ENCODE results near the gene MMUT. TPM values are rescaled to one million over a fixed set of nuclear protein-coding genes. Genes with fewer than 3 reads are reported as not detected.

MMUT gene
- total RNA-seq, 1 experiment from 2014 or later, result 13.7 TPM

DNA sequence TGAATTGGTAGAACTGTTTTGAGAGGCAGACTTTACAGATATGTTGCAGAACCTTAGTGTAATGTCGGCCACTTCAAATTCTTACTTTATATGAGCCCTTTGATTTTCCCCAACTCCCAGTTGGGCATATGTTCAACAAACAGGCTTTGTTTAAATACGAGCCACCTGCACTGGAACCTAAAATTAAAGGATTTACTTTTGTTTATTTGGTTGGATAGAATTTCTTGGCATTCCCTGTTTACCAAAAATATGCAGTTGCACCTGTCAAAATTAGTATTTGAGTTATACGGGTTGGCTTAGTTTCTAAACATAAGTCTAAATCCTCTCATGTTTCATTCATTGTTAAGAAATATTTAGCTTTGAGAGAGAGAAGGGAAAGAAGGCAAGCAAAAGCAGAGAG lies 34.3 kb upstream of the MMUT start:
- no peak overlapping the region for H3K23ac ChIP-seq (ENCODE audit: insufficient read length, low read depth, low read length)
- no peak overlapping the region for H2BK120ac ChIP-seq (ENCODE audit: low read depth, low read length, poor library complexity, severe bottlenecking)
- no peak for DNase-seq
- no peaks in the 10 kb centered on the region for H3K23me2 ChIP-seq (ENCODE audit: insufficient read length, low read depth, low read length, poor library complexity, severe bottlenecking)
- TF ChIP-seq, protein P1, sequence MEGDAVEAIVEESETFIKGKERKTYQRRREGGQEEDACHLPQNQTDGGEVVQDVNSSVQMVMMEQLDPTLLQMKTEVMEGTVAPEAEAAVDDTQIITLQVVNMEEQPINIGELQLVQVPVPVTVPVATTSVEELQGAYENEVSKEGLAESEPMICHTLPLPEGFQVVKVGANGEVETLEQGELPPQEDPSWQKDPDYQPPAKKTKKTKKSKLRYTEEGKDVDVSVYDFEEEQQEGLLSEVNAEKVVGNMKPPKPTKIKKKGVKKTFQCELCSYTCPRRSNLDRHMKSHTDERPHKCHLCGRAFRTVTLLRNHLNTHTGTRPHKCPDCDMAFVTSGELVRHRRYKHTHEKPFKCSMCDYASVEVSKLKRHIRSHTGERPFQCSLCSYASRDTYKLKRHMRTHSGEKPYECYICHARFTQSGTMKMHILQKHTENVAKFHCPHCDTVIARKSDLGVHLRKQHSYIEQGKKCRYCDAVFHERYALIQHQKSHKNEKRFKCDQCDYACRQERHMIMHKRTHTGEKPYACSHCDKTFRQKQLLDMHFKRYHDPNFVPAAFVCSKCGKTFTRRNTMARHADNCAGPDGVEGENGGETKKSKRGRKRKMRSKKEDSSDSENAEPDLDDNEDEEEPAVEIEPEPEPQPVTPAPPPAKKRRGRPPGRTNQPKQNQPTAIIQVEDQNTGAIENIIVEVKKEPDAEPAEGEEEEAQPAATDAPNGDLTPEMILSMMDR (conservative IDR thresholded peaks at IDR 0.05), result no peak
- no peak overlapping the region for H3K9ac ChIP-seq (ENCODE audit: extremely low read depth, insufficient read length, low read length)
- no peak overlapping the region for H2BK5ac ChIP-seq (ENCODE audit: insufficient read length, low read length)
- no peaks in the 10 kb centered on the region for H3K9me3 ChIP-seq (ENCODE audit: control insufficient read depth, low read depth, low read length)
- no peaks in the 10 kb centered on the region for H3K9me3 Mint-ChIP-seq
- no peak overlapping the region for H3K18ac ChIP-seq (ENCODE audit: insufficient read length, low read depth, low read length)
- H4K91ac ChIP-seq (ENCODE audit: insufficient read length, low read depth, low read length), result no peak overlapping the region
- no peak overlapping the region for H3K27ac Mint-ChIP-seq
- no peak overlapping the region for H2BK15ac ChIP-seq (ENCODE audit: low read depth, low read length)
- no peak overlapping the region for H2AK5ac ChIP-seq (ENCODE audit: insufficient read length, low read length)
- no peak overlapping the region for H3K4me3 Mint-ChIP-seq
- WGBS (ENCODE audit: extremely low coverage, insufficient read length, low lambda C conversion rate), result no CpG with 5 or more reads among the region's 3 CpGs
- H3K36me3 Mint-ChIP-seq (ENCODE audit: insufficient read depth in 1 of 3, low read depth in 3 of 3), result peaks cover 0 to 8% (median 4%) of the 10 kb centered on the region in 3 experiments; a peak in 2 of 7 replicates
- no peak overlapping the region for H3K56ac ChIP-seq (ENCODE audit: insufficient read length, low read depth, low read length)
- H4K8ac ChIP-seq (replicated peaks; ENCODE audit: insufficient read length, low read depth, low read length), result no peak overlapping the region
- H2BK12ac ChIP-seq (ENCODE audit: insufficient read length, low read depth, low read length), result no peak overlapping the region
- no peak overlapping the region for H3T11ph ChIP-seq (ENCODE audit: low read length)
- H3K27ac ChIP-seq (ENCODE audit: insufficient read length, low read depth, low read length), result no peak overlapping the region
- no peaks in the 10 kb centered on the region for H3K79me1 ChIP-seq (ENCODE audit: insufficient read depth, low read depth, low read length, poor library complexity, severe bottlenecking)
- no peak overlapping the region for H2AFZ ChIP-seq (ENCODE audit: low read length)
- H2BK20ac ChIP-seq (ENCODE audit: low read depth, low read length, poor library complexity, severe bottlenecking), result no peak overlapping the region
- no peak overlapping the region for H3K4me2 ChIP-seq (ENCODE audit: insufficient read depth, insufficient read length, low read length)
- H3K4ac ChIP-seq (ENCODE audit: low read depth, low read length), result no peak overlapping the region
- H3K14ac ChIP-seq (ENCODE audit: insufficient read depth, low read length), result no peak overlapping the region
- no peaks in the 10 kb centered on the region for H3K27me3 ChIP-seq (ENCODE audit: insufficient read depth, low read length)
- no peaks in the 10 kb centered on the region for H3K79me2 ChIP-seq (ENCODE audit: insufficient read depth, low read length)
- no peak overlapping the region for H4K5ac ChIP-seq (ENCODE audit: insufficient read length, low read depth, low read length)
- H3K4me1 Mint-ChIP-seq, result no peaks in the 10 kb centered on the region
- no peaks in the 10 kb centered on the region for H4K20me1 ChIP-seq (ENCODE audit: control insufficient read depth, insufficient read depth, insufficient read length)
- no peaks in the 10 kb centered on the region for H3K4me1 ChIP-seq (ENCODE audit: insufficient read depth, low read length)
- no peaks in the 10 kb centered on the region; the same call in 1 of the 2 replicates for H3K27me3 Mint-ChIP-seq (ENCODE audit: low read depth)
